ENCODE measurements around the gene PSTPIP2. TPM values are rescaled to one million over a fixed set of nuclear protein-coding genes. Genes with fewer than 3 reads are reported as not detected.

PSTPIP2 gene
- total and polyA plus RNA-seq, 9 of the 15 experiments (the other 6 are each of a cell fraction or from before 2014, with no cell fraction given) = 14.0 to 45.7 (median 27.1) TPM

- TF ChIP-seq SMARCC2 (IDR thresholded peaks at IDR 0.05; ENCODE audit: low read depth) (no peak), BRD9 (IDR thresholded peaks at IDR 0.05; ENCODE audit: low read depth, partially characterized antibody) (no peak), CREB1 (IDR thresholded peaks at IDR 0.05) (no peak), CREB1 (CRISPR knock-in tag; IDR thresholded peaks at IDR 0.05) (no peak), FIP1L1 (IDR thresholded peaks at IDR 0.05; ENCODE audit: low read depth, low read length, poor library complexity, severe bottlenecking) (no peak), CUX1 (CRISPR knock-in tag; IDR thresholded peaks at IDR 0.05) (no peak), THRAP3 (IDR thresholded peaks at IDR 0.05; ENCODE audit: borderline replicate concordance) (no peak), TBP (optimal IDR thresholded peaks at IDR 0.05; ENCODE audit: low read depth, low read length) (peak; percentile 74), ZBTB7A (IDR thresholded peaks at IDR 0.05; ENCODE audit: borderline replicate concordance, control insufficient read depth, low read depth, low read length) (peak; percentile 34; the same call in 1 of the 2 replicates), MEF2A (IDR thresholded peaks at IDR 0.05; ENCODE audit: control insufficient read depth, low read depth, low read length) (no peak), SP2 (IDR thresholded peaks at IDR 0.05; ENCODE audit: extremely low read depth, low read depth, low read length, poor library complexity, severe bottlenecking) (no peak), ZC3H8 (IDR thresholded peaks at IDR 0.05) (no peak)
- TF ChIP-seq, protein P1, sequence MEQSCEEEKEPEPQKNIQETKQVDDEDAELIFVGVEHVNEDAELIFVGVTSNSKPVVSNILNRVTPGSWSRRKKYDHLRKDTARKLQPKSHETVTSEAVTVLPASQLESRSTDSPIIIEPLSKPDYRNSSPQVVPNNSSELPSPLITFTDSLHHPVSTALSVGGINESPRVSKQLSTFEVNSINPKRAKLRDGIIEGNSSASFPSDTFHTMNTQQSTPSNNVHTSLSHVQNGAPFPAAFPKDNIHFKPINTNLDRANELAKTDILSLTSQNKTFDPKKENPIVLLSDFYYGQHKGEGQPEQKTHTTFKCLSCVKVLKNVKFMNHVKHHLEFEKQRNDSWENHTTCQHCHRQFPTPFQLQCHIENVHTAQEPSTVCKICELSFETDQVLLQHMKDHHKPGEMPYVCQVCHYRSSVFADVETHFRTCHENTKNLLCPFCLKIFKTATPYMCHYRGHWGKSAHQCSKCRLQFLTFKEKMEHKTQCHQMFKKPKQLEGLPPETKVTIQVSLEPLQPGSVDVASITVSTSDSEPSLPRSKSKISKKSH (CRISPR knock-in tag; IDR thresholded peaks at IDR 0.05) = no peak
- TF ChIP-seq, protein P2, sequence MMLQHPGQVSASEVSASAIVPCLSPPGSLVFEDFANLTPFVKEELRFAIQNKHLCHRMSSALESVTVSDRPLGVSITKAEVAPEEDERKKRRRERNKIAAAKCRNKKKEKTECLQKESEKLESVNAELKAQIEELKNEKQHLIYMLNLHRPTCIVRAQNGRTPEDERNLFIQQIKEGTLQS (IDR thresholded peaks at IDR 0.05) = no peak
- TF ChIP-seq, protein P2 (CRISPR knock-in tag; conservative IDR thresholded peaks at IDR 0.05) = no peak
- TF ChIP-seq, protein P3, sequence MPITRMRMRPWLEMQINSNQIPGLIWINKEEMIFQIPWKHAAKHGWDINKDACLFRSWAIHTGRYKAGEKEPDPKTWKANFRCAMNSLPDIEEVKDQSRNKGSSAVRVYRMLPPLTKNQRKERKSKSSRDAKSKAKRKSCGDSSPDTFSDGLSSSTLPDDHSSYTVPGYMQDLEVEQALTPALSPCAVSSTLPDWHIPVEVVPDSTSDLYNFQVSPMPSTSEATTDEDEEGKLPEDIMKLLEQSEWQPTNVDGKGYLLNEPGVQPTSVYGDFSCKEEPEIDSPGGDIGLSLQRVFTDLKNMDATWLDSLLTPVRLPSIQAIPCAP (CRISPR knock-in tag; IDR thresholded peaks at IDR 0.05; ENCODE audit: borderline replicate concordance) = no peak
- TF ChIP-seq, protein P4, sequence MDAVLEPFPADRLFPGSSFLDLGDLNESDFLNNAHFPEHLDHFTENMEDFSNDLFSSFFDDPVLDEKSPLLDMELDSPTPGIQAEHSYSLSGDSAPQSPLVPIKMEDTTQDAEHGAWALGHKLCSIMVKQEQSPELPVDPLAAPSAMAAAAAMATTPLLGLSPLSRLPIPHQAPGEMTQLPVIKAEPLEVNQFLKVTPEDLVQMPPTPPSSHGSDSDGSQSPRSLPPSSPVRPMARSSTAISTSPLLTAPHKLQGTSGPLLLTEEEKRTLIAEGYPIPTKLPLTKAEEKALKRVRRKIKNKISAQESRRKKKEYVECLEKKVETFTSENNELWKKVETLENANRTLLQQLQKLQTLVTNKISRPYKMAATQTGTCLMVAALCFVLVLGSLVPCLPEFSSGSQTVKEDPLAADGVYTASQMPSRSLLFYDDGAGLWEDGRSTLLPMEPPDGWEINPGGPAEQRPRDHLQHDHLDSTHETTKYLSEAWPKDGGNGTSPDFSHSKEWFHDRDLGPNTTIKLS (IDR thresholded peaks at IDR 0.05; ENCODE audit: borderline replicate concordance, low read depth) = peak; percentile 63; the same call in 1 of the 2 replicates
Observed at GRCh38 chr18:46097801-46098615, 25.9 kb upstream of the PSTPIP2 start, which contains the start of gene ATP5F1A (continued).
